T-helper 22 cell (primary cell): ENCODE data around the gene TSPAN9.

Experiments
- DNase-seq: peaks from one replicate; pipeline ENCODE4 v3.0.0-alpha.2; 2020; ENCODE audit warnings: low read depth

Gene TSPAN9

GRCh38 chr12:3187846-3188770 lies 110.9 kb downstream of the TSPAN9 start:
- no peak for DNase-seq

- no peak for DNase-seq
Observed at GRCh38 chr12:3189282-3189681, 112.1 kb downstream of the TSPAN9 start.

GRCh38 chr12:3190101-3190500 lies 112.9 kb downstream of the TSPAN9 start:
- no peak for DNase-seq

- no peak for DNase-seq
Observed at GRCh38 chr12:3191450-3191849, 114.3 kb downstream of the TSPAN9 start.

GRCh38 chr12:3192221-3192620 lies 115.0 kb downstream of the TSPAN9 start:
- no peak for DNase-seq

GRCh38 chr12:3193131-3193530 lies 116.0 kb downstream of the TSPAN9 start:
- DNase-seq = no peak

- no peak for DNase-seq
Observed at GRCh38 chr12:3193755-3194154, 116.6 kb downstream of the TSPAN9 start.

- no peak for DNase-seq
Observed at GRCh38 chr12:3195337-3195736, 118.2 kb downstream of the TSPAN9 start.

- no peak for DNase-seq
Observed at GRCh38 chr12:3195859-3196483, 118.8 kb downstream of the TSPAN9 start.

GRCh38 chr12:3196488-3196887 lies 119.3 kb downstream of the TSPAN9 start:
- no peak for DNase-seq

- no peak for DNase-seq
Observed at GRCh38 chr12:3197131-3197818, 120.1 kb downstream of the TSPAN9 start.

GRCh38 chr12:3199551-3200031 lies 122.4 kb downstream of the TSPAN9 start:
- DNase-seq = no peak

- DNase-seq = no peak
Observed at GRCh38 chr12:3200032-3200617, 122.9 kb downstream of the TSPAN9 start.

GRCh38 chr12:3200814-3201233 lies 123.6 kb downstream of the TSPAN9 start:
- no peak for DNase-seq

- no peak for DNase-seq
Observed at GRCh38 chr12:3201339-3202051, 124.3 kb downstream of the TSPAN9 start.

- DNase-seq = no peak
Observed at GRCh38 chr12:3202096-3202495, 124.9 kb downstream of the TSPAN9 start.

- no peak for DNase-seq
Observed at GRCh38 chr12:3202734-3203446, 125.7 kb downstream of the TSPAN9 start.

GRCh38 chr12:3203713-3204112 lies 126.5 kb downstream of the TSPAN9 start:
- DNase-seq = no peak

- DNase-seq = no peak
Observed at GRCh38 chr12:3204143-3204542, 127.0 kb downstream of the TSPAN9 start.

- DNase-seq = no peak
Observed at GRCh38 chr12:3204730-3205531, 127.8 kb downstream of the TSPAN9 start.
